ENCODE results near the gene DNAJC9. TPM values are rescaled to one million over a fixed set of nuclear protein-coding genes. Genes with fewer than 3 reads are reported as not detected.

The DNAJC9 gene
- polyA plus RNA-seq, 3 donors from 2014 or later = 26.4 to 27.6 (median 26.9) TPM

DNA sequence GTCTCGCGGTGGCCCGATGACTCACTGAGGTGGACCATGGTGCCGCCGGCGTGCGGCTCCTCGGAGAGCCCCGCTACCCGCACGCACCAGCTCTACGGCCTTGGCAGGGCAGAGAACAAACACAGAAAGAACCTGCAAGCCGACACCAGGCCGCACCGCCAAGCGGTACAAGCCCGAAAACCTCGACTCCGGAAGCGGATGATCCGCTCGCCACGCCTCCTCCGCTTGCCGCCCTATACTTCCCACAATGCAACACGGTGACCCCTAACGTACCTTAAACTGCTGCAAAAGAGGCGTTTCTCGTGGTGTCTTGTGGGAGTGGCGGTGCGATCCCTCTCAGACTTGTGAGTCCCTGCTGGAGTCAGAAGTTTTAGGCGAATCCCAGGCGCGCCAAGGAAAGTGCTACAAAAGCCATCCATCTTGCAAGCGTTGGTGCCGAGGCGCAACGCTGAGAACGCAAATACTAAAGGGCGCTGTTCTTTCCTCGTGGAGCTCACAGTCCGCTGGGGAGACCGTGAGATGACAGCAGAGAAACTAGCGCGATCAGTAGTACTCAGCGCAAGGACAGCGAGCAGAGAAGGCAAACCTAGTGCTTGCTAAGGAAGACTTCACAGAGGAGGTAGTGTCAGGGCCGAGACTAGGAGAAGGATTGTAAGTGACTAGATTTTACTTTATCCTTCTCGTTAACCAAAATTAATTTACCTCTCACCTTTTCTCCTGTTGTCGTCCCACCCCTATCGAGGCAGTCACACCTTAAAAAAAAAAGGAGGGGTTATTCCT, 5.6 kb upstream of the DNAJC9 start, which contains the start of gene MRPS16:
TSS of gene MRPS16 (minus strand) at position 200 of the 780 bp plus-strand sequence. CDS start at position 38, 162 bp downstream.
- Mint-ChIP-seq H3K9me3 (no peaks in the 10 kb centered on the region), H3K4me1 (peaks cover 34 to 43% of the 10 kb centered on the region in 2 donors), H3K36me3 (peaks cover 3 to 11% (median 5%) of the 10 kb centered on the region in 3 donors), H3K27me3 (ENCODE audit: low read depth in 3 of 3) (peaks cover 5 to 6% (median 6%) of the 10 kb centered on the region in 3 donors), H3K27ac (peak within 1 kb of the TSS; percentile 92 to 97 (median 95)), H3K4me3 (peak within 1 kb of the TSS; percentile 95 to 99 (median 99))
- peak; percentile 92 for DNase-seq

GRCh38 chr10:73251683-73252444, 4.8 kb upstream of the DNAJC9 start:
- DNase-seq = no peak
- no peaks in the 10 kb centered on the region for H3K9me3 Mint-ChIP-seq
- peaks cover 3 to 11% (median 5%) of the 10 kb centered on the region in 3 donors for H3K36me3 Mint-ChIP-seq
- H3K4me3 Mint-ChIP-seq = peak overlapping the region; percentile 95 to 99 (median 99)
- H3K27ac Mint-ChIP-seq = peak overlapping the region; percentile 92 to 97 (median 95)
- H3K4me1 Mint-ChIP-seq = peaks cover 41 to 51% of the 10 kb centered on the region in 2 donors
- H3K27me3 Mint-ChIP-seq (ENCODE audit: low read depth in 3 of 3) = peaks cover 9 to 11% (median 9%) of the 10 kb centered on the region in 3 donors

- H3K36me3 Mint-ChIP-seq = peaks cover 7 to 17% (median 10%) of the 10 kb centered on the region in 3 donors
Measured at GRCh38 chr10:73248259-73248724, 1.2 kb upstream of the DNAJC9 start.

DNA sequence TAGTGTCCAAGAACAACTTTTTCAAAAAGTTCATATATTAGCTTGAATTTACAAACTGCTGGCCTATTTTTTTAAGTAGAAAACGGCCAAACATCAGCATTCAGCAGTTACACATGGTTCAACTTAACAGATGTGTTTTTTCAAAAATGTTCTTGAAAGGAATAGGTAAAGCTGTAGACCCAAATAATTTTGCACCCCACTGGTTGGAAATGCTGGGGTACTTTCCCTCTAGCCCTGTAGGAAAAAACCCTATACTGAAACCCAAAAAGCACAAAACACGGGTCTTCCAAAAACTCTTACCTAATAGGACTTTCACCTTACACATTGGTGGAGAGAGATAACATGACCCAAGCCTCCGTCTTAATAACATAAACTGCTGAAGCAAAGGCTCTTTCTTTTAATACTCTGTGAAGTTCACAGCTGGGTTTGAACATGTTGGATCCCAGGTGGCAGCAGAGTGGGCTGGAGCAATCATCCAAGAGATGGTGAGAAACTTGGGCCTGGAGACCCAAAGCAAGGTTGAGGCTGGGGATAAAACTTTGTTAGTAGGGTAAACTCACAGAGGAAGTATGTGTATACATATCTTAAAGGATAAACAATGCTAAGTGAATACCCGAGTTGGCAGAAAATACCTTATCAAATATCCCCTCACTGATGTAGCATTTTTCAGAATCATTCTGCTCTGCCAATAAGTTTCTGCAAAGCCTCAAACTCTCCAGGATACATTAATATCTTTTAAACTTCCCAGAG, 629 bp upstream of the DNAJC9 start:
- no peak for DNase-seq
- peak overlapping the region; percentile 83 to 95 (median 94) for H3K27ac Mint-ChIP-seq
- peaks cover 45 to 71% of the 10 kb centered on the region in 2 donors for H3K4me1 Mint-ChIP-seq
- peaks cover 11 to 23% (median 14%) of the 10 kb centered on the region in 3 donors for H3K36me3 Mint-ChIP-seq
- H3K4me3 Mint-ChIP-seq = peak overlapping the region; percentile 89 to 98 (median 95)
- no peaks in the 10 kb centered on the region for H3K9me3 Mint-ChIP-seq
- H3K27me3 Mint-ChIP-seq (ENCODE audit: low read depth in 3 of 3) = peaks cover 9 to 13% (median 11%) of the 10 kb centered on the region in 3 donors

More at GRCh38 chr10:73248259-73248724, 1.2 kb upstream of the DNAJC9 start:
- Mint-ChIP-seq H3K27ac (peak overlapping the region; percentile 28 to 95 (median 92)), H3K4me1 (peaks cover 51 to 77% of the 10 kb centered on the region in 2 donors), H3K27me3 (ENCODE audit: low read depth in 3 of 3) (peaks cover 9 to 14% (median 11%) of the 10 kb centered on the region in 3 donors), H3K4me3 (peak overlapping the region; percentile 49 to 89 (median 68)), H3K9me3 (no peaks in the 10 kb centered on the region)
- DNase-seq = no peak

DNA sequence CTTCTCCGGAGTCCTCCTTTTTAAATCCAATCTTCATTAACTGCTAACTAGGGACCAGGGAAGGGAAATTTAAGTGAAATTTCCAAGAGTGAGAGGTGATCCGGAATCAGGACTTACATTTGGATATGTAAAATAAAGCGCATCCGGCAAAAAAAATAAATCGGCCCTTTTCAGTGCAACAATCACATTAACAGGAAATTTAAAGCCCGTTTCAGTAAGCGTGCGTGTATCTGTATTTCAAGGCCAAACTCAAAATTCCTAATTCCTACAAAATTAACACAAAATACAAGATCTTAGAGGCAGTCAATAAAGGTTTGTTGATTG, 771 bp downstream of the DNAJC9 start:
- Mint-ChIP-seq H3K27ac (peak overlapping the region; percentile 83 to 95 (median 94)), H3K4me1 (peaks cover 32 to 57% of the 10 kb centered on the region in 2 donors), H3K27me3 (ENCODE audit: low read depth in 3 of 3) (peaks cover 3 to 9% (median 7%) of the 10 kb centered on the region in 3 donors), H3K36me3 (peaks cover 15 to 29% (median 18%) of the 10 kb centered on the region in 3 donors), H3K4me3 (peak overlapping the region; percentile 89 to 98 (median 95)), H3K9me3 (no peaks in the 10 kb centered on the region)
- DNase-seq = no peak

DNA sequence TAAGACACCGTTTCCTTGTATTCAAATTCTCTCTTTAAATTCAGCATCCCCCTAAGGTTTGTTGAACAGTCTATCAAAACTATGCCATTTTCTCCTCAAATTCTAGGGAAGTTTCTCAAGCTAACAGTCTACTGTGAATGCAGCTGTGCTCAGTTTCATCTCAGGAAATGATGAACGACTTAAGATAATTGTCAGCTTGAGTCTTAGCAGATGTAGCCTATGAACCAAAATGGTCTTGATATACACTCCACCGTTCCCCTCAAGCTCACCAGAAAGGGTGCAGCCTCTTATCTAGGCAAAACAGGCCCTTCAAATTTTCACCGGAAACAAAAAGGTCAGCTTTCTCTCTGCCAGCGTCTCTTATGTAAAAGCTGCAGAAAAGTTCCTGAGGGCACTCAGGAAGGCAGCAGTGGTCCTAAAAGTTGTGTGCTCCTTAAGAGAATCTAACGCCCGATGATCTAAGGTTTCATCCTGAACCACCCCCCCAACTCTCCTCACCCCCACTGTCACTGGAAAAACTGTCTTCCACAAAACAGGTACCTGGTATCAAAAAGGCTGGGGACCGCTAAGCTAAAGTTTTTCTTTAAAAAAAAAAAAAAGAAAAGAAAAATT, 2.1 kb downstream of the DNAJC9 start:
- Mint-ChIP-seq H3K4me1 (peaks cover 23 to 46% of the 10 kb centered on the region in 2 donors), H3K4me3 (peak overlapping the region in 2 of 5 donors; percentile 27 to 28), H3K27ac (peak overlapping the region in 3 of 6 donors; percentile 7 to 85 (median 19)), H3K27me3 (ENCODE audit: low read depth in 3 of 3) (peaks cover 3 to 9% (median 5%) of the 10 kb centered on the region in 3 donors), H3K9me3 (no peaks in the 10 kb centered on the region), H3K36me3 (peaks cover 10 to 29% (median 21%) of the 10 kb centered on the region in 3 donors)
- no peak for DNase-seq

DNA sequence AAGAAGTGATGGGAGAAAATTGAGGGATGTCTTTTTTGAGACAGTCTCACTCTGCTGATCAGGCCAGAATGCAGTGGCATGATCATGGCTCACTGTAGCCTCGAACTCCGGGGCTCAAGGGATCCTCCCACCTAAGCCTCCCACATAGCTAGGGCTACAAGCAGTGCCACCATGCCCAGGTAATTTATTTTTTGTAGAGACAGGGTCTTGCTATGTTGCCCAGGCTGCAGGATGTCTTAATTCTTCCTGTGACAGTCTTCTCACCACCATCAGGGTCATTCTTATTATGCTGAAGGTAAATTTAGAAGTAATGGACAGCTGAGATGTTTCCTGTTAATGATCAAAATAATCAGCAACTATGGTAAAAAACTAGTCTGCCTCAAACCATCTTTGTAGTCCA, 7.1 kb downstream of the DNAJC9 start:
- Mint-ChIP-seq H3K36me3 (peaks cover 10 to 23% (median 21%) of the 10 kb centered on the region in 3 donors), H3K9me3 (no peaks in the 10 kb centered on the region), H3K4me1 (peaks cover 0 to 9% of the 10 kb centered on the region in 2 donors), H3K27me3 (ENCODE audit: low read depth in 3 of 3) (no peaks in the 10 kb centered on the region), H3K27ac (peak overlapping the region in 1 of 6 donors; percentile 50), H3K4me3 (no peak overlapping the region)
- no peak for DNase-seq

DNA sequence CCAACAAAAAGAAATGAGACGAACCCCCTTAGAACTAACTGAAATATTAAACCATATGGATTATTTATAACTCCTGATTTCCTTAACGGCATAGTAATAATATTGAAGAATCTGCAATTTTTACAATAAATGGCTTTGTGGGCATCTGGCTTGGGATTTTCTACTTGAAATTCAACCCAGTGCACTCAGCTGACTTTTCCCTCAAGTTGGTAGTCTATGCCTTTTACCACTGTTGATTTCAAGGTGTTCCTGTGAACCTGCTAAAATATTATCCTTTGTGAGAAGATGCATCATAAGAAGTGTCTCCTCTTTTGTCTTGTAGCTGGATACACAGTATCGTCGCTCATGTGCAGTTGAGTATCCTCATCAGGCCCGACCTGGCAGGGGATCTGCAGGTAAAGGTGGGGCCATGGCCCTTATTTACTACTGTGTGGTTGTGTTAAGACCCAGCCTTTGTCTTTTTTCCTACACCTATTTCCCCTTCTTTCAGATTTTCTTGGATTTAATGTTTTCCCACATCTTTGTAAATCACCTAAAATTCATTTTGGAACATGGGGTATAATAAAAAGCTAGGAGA, 8.0 kb downstream of the DNAJC9 start:
- H3K27me3 Mint-ChIP-seq (ENCODE audit: low read depth in 3 of 3) = no peaks in the 10 kb centered on the region
- peaks cover 0 to under 1% of the 10 kb centered on the region in 2 donors for H3K4me1 Mint-ChIP-seq
- peaks cover 10 to 23% (median 17%) of the 10 kb centered on the region in 3 donors for H3K36me3 Mint-ChIP-seq
- DNase-seq = no peak
- no peak overlapping the region for H3K4me3 Mint-ChIP-seq
- H3K9me3 Mint-ChIP-seq = no peaks in the 10 kb centered on the region
- H3K27ac Mint-ChIP-seq = no peak overlapping the region

DNA sequence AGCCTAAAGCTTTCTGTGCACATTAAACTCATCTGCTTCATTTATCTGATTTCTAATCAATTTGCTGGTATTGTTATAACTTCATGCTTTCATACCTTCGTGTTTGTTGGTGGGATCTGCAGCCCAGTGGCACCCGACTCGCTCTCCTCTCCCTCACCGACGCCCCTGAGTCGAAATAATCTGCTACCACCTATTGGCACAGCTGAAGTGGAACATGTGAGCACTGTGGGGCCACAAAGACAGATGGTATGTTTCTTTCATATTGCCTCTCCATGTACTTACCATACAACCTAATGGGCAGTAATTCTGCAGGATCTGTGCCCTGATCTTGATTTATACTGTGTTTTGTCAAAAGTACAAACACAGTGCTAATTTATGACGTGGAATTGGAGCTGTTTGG, 12.4 kb downstream of the DNAJC9 start:
- no peaks in the 10 kb centered on the region for H3K27me3 Mint-ChIP-seq (ENCODE audit: low read depth in 3 of 3)
- H3K27ac Mint-ChIP-seq = peak overlapping the region in 1 of 6 donors; percentile 47
- H3K4me1 Mint-ChIP-seq = no peaks in the 10 kb centered on the region
- H3K4me3 Mint-ChIP-seq = no peak overlapping the region
- peaks cover 0 to 9% (median 8%) of the 10 kb centered on the region in 3 donors for H3K36me3 Mint-ChIP-seq
- H3K9me3 Mint-ChIP-seq = no peaks in the 10 kb centered on the region
- no peak for DNase-seq

DNA sequence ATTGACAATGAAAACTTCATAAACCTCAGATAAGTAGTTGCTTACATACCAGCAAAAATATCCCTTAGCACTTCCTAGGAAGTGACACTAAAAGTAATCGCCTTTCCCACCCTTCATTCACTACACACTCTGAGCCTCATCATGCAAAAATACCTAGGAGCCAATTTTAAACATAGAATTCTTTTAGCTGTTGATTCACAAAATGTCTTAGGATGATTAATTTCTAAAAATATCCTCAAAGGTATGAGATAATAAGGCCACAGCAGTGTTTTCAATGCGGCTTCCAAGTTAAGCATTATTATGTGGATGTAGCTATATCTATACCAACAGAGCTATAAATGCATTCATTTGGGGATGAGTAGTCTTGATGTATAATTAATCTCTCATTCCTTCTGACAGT, 13.2 kb downstream of the DNAJC9 start:
- Mint-ChIP-seq H3K4me1 (no peaks in the 10 kb centered on the region), H3K4me3 (no peak overlapping the region), H3K27ac (no peak overlapping the region), H3K36me3 (peaks cover 0 to 12% (median 8%) of the 10 kb centered on the region in 3 donors), H3K9me3 (no peaks in the 10 kb centered on the region), H3K27me3 (ENCODE audit: low read depth in 3 of 3) (no peaks in the 10 kb centered on the region)
- no peak for DNase-seq

- H3K36me3 Mint-ChIP-seq = peaks cover 0 to 12% (median 11%) of the 10 kb centered on the region in 3 donors
- H3K9me3 Mint-ChIP-seq = no peaks in the 10 kb centered on the region
- DNase-seq = no peak
- no peak overlapping the region for H3K4me3 Mint-ChIP-seq
- H3K4me1 Mint-ChIP-seq = no peaks in the 10 kb centered on the region
- H3K27me3 Mint-ChIP-seq (ENCODE audit: low read depth in 3 of 3) = peaks cover 0 to 2% (median 0%) of the 10 kb centered on the region in 3 donors
- peak overlapping the region in 2 of 6 donors; percentile 3 to 5 for H3K27ac Mint-ChIP-seq
Measured at GRCh38 chr10:73232887-73233286, 14.2 kb downstream of the DNAJC9 start.

DNA sequence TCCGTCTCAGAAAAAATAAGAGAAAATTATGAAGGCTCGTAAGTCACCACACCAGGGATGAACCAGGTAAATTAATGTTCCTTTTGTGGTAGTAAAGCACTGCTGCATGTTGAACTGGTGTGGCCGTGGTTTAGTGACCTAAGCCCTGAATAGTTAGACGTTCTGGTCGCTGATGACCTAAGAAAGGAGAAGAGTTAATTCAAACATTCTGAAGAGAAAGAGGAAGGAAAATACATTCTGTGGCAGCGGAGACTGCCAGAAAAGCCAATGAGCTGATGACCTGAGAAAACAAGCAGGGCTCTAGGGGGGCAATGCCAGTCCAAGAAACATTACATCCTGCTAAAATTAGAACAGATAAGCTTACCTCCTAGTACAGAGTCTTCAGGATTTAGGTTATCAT, 17.5 kb downstream of the DNAJC9 start:
- H3K27ac Mint-ChIP-seq = no peak overlapping the region
- peaks cover 0 to 11% (median 8%) of the 10 kb centered on the region in 3 donors for H3K36me3 Mint-ChIP-seq
- peaks cover 0 to 2% (median 0%) of the 10 kb centered on the region in 3 donors for H3K27me3 Mint-ChIP-seq (ENCODE audit: low read depth in 3 of 3)
- no peaks in the 10 kb centered on the region for H3K9me3 Mint-ChIP-seq
- no peak overlapping the region for H3K4me3 Mint-ChIP-seq
- no peak for DNase-seq
- no peaks in the 10 kb centered on the region for H3K4me1 Mint-ChIP-seq

Measured in immature natural killer cell (primary cell).